ENCODE results near the gene STX8. TPM values are rescaled to one million over a fixed set of nuclear protein-coding genes. Genes with fewer than 3 reads are reported as not detected.

STX8 gene
- total RNA-seq, 1 donor from 2014 or later = 54.8 TPM

DNA sequence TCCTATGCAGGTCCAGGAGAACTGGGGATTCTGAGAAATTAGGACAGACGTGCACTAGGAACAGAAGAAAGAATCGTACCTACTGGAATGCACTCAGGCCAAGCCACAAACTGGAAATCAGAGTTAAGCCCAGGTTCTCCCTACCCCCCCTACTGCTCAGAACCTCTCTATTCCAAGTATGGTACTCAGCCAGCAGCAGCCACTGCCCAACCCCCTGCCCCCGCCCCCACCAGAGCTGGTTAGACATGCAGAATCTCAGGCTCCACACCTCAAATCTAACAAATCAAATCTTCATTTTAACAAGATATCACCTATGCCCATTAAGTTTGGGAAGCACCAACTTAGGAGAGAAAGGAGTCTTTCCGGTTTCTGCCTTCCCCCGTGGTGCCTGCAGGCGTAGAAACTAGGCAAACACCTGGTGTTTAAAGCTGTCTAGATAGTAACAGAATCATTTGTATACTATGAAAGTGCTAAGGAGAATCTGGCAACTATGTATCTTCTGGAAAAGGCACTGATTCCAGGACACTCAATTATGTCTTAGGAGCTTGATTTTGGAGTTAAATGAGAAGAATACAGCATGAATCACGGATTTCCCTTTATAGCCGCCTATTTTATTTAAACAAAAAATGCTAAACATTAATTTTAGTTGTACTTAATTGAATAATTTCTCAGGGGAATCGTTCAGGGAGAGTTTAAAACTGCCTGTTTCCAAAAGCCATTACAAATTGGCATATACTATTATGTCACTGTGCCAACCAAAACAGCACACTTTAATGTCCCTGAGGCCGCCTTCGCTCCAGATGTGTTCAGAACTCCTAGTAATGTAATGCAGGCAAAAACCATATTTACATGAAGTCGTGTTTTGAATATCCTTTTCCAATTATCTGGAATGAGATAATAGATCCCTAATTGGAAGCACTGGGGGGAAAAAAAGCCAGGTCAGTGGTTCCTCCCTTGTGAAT, 166.5 kb downstream of the STX8 start:
- no peak overlapping the region for H2AFZ ChIP-seq (ENCODE audit: low read depth, low read length)
- peak overlapping the region; percentile 81 for H3K27ac Mint-ChIP-seq (ENCODE audit: unreplicated experiment)
- no peaks in the 10 kb centered on the region for H3K27me3 Mint-ChIP-seq (ENCODE audit: low read depth, unreplicated experiment)
- H3K4me1 Mint-ChIP-seq (ENCODE audit: low read depth, unreplicated experiment) = peaks cover 27% of the 10 kb centered on the region
- no peak for DNase-seq (ENCODE audit: low read depth)
- H3K79me2 ChIP-seq (ENCODE audit: insufficient read depth, low read length) = no peaks in the 10 kb centered on the region
- H3K27me3 ChIP-seq (ENCODE audit: insufficient read depth, low read length) = no peaks in the 10 kb centered on the region
- no peaks in the 10 kb centered on the region for H3K9me3 ChIP-seq (ENCODE audit: insufficient read depth, low read depth, low read length)
- no peak overlapping the region for H3K4me3 ChIP-seq (ENCODE audit: insufficient read depth, low read depth, low read length)
- H3K36me3 Mint-ChIP-seq (ENCODE audit: low read depth, unreplicated experiment) = peaks cover 3% of the 10 kb centered on the region
- no peaks in the 10 kb centered on the region for H4K20me1 ChIP-seq (ENCODE audit: insufficient read depth, low read length)
- H3K9me3 Mint-ChIP-seq (ENCODE audit: unreplicated experiment) = no peaks in the 10 kb centered on the region
- no peak for TF ChIP-seq EZH2 (IDR thresholded peaks at IDR 0.05; ENCODE audit: insufficient read depth, low read length)
- TF ChIP-seq, protein P1, sequence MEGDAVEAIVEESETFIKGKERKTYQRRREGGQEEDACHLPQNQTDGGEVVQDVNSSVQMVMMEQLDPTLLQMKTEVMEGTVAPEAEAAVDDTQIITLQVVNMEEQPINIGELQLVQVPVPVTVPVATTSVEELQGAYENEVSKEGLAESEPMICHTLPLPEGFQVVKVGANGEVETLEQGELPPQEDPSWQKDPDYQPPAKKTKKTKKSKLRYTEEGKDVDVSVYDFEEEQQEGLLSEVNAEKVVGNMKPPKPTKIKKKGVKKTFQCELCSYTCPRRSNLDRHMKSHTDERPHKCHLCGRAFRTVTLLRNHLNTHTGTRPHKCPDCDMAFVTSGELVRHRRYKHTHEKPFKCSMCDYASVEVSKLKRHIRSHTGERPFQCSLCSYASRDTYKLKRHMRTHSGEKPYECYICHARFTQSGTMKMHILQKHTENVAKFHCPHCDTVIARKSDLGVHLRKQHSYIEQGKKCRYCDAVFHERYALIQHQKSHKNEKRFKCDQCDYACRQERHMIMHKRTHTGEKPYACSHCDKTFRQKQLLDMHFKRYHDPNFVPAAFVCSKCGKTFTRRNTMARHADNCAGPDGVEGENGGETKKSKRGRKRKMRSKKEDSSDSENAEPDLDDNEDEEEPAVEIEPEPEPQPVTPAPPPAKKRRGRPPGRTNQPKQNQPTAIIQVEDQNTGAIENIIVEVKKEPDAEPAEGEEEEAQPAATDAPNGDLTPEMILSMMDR (IDR thresholded peaks at IDR 0.05; ENCODE audit: insufficient read depth, low read depth, low read length) = no peak
- H3K9ac ChIP-seq (ENCODE audit: low read length) = no peak overlapping the region
- FAIRE-seq = no peak
- no peaks in the 10 kb centered on the region for H3K36me3 ChIP-seq (ENCODE audit: insufficient read depth, low read length)
- peak overlapping the region; percentile 42 for H3K4me2 ChIP-seq (ENCODE audit: low read length)
- peaks cover 18% of the 10 kb centered on the region for H3K4me1 ChIP-seq (ENCODE audit: insufficient read depth, low read length)
- H3K4me3 Mint-ChIP-seq (ENCODE audit: unreplicated experiment) = no peak overlapping the region
- H3K27ac ChIP-seq (ENCODE audit: low read depth, low read length) = no peak overlapping the region

DNA sequence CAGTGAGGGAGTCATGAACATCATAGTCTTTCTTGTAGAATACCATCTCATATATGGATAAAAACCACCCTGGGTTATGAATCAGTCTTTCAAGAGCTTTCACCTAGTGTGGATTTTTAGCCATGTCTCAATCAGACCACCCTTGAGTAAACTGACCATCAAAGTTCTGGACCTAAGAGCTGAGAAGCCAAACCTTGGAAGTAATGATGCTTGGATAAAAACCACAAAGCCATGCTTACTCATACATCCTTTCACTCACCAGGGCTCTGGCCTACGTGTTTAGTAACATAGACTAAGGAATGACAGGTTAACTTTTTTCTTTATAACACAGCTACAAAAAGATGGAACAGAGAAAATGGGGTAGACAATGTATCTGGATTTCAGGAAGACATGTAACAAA, 167.2 kb downstream of the STX8 start:
- Histone ChIP-seq H3K9me3 (ENCODE audit: insufficient read depth, low read depth, low read length) (no peaks in the 10 kb centered on the region), H2AFZ (ENCODE audit: low read depth, low read length) (no peak overlapping the region), H3K9ac (ENCODE audit: low read length) (no peak overlapping the region), H3K27ac (ENCODE audit: low read depth, low read length) (no peak overlapping the region), H3K4me1 (ENCODE audit: insufficient read depth, low read length) (peaks cover 18% of the 10 kb centered on the region), H3K36me3 (ENCODE audit: insufficient read depth, low read length) (no peaks in the 10 kb centered on the region), H3K4me3 (ENCODE audit: insufficient read depth, low read depth, low read length) (no peak overlapping the region), H3K79me2 (ENCODE audit: insufficient read depth, low read length) (no peaks in the 10 kb centered on the region), H3K27me3 (ENCODE audit: insufficient read depth, low read length) (no peaks in the 10 kb centered on the region), H3K4me2 (ENCODE audit: low read length) (peak overlapping the region; percentile 42), H4K20me1 (ENCODE audit: insufficient read depth, low read length) (no peaks in the 10 kb centered on the region)
- Mint-ChIP-seq H3K4me1 (ENCODE audit: low read depth, unreplicated experiment) (peaks cover 27% of the 10 kb centered on the region), H3K27me3 (ENCODE audit: low read depth, unreplicated experiment) (no peaks in the 10 kb centered on the region), H3K36me3 (ENCODE audit: low read depth, unreplicated experiment) (peaks cover 3% of the 10 kb centered on the region), H3K9me3 (ENCODE audit: unreplicated experiment) (no peaks in the 10 kb centered on the region), H3K27ac (ENCODE audit: unreplicated experiment) (peak overlapping the region; percentile 81), H3K4me3 (ENCODE audit: unreplicated experiment) (no peak overlapping the region)
- peak; percentile 93 for DNase-seq (ENCODE audit: low read depth)
- TF ChIP-seq, protein P1 (IDR thresholded peaks at IDR 0.05; ENCODE audit: insufficient read depth, low read depth, low read length) = no peak
- TF ChIP-seq EZH2 (IDR thresholded peaks at IDR 0.05; ENCODE audit: insufficient read depth, low read length) = no peak
- FAIRE-seq = no peak

All from astrocyte (in vitro differentiated cells and primary cell).